CD4-positive, alpha-beta T cell treated with Interferon alpha-2 for 1 hour (primary cell): Measurements from ENCODE around the gene ANXA2R.

Experiments
- DNase-seq, 2 donors: peaks; one replicate each; pipeline ENCODE4 v3.0.0-alpha.2; 2020 to 2022

Gene ANXA2R

GRCh38 chr5:42994555-42995359 lies 45.4 kb downstream of the ANXA2R start:
- DNase-seq: peak; percentile 91 to 95

DNA sequence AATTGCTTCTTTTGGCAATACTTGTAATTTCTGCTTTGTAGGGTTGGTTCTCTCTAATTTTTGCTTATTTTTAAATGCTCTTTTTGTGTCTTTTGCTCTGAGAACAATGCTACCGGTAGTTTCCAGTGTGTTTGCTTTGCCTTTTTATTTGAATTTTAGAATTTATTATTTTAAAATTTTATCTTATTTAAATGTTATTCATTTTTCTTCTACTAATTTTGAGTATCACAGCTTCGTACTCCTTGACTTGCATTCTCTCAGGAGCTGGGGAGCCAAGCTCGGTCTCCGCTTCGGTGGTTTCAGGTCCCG lies 45.9 kb downstream of the ANXA2R start:
- no peak for DNase-seq

DNA sequence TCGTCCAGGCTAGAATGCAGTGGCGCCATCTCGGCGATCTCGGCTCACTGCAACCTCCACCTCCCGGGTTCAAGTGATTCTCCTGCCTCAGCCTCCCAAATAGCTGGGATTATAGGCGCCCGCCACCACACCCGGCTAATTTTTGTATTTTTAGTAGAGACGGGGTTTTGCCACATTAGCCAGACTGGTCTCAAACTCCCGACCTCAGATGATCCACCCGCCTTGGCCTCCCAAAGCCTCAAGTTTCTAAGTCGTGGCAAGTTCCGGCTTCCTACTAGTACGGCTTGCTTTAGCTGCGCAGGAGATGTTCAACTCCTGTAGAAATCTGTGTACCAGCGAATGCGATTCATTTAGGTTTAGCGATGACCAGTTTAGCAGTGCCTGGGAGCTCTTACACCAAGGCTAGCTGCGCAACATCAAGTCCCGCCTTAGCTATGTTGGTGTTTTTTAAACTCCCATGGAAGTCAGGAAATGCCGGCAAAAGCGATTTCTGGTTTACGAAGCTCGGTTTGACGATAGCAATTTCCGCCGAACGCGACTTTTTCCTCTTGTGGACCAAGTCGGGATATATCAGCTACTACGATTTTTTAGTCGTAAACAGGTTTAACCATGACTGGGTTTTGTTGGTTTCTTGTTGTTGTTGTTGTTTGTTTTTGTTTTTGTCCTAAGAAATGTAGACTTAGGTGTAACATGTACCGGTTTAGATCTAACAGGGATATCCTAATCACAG lies 46.4 kb downstream of the ANXA2R start:
- peak; percentile 71 to 83 for DNase-seq

GRCh38 chr5:42992088-42992879 lies 47.8 kb downstream of the ANXA2R start:
- peak; percentile 89 for DNase-seq

DNA sequence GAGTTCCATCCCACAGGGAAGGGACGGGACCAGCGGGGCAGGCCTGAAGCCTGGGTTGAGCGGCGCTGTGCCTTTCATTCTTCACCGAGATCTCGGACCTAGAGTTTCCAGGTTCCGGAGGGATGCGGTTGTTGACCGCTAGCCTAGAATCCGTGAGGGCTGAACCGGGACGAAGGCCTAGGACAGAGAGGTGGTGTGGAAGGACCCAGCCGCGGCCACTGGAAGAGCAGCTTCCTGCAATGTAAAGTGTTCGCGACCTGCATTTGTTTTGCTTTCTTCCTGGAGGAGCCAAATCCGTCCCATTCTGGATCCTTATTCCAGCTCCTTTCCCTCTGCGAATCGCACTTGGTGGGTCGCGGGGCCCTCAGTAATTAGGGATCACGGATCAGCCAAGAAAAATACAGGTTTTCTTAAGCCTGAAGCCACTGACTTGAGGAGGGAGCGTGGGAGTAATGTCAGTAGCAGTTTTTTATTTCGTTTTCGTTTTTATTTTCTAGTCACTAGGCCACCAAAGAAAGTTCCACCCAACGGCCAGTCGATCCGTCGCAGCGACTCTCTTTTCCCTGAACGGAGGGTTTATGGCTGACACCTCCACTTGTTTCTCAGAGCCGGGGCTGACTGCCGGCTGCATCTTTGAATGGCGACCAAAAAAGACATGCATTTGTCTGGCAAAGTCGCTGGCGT lies 48.6 kb downstream of the ANXA2R start:
- DNase-seq: no peak

DNA sequence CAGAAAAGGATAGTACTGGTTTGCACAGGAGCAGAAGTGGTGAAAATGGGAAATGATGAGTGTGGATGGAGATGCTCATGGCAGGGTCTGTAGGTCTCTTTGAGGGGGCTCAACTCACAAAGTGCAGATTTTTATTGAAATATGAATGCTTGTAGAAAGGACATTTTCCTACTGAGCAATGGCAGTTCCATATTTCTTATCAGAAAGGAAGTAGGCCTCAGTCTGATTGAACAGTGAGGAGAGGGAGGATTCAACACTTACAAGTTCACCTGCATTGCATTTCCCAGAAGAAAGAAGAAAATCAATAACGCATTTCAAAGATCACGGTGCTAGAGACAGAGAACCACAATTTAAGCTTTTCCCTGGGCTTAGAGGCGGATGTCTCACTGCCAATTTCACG lies 49.2 kb downstream of the ANXA2R start:
- DNase-seq: peak in 1 of 2 donors; percentile 41
